HFFc6 (cell line): ENCODE data around the gene CHID1. TPM values are rescaled to one million over a fixed set of nuclear protein-coding genes. Genes with fewer than 3 reads are reported as not detected.
A peak's percentile ranks its signal among the peaks of the same experiment; 100 is the strongest.

Experiments used
- DNase-seq: peaks from one replicate; pipeline ENCODE4 v3.0.0-alpha.2; 2018
- H3K27ac Mint-ChIP-seq: 2 replicates; pipeline ENCODE4 v1.8.0; 2020; ENCODE audit warnings: mild to moderate bottlenecking, mixed read lengths
- H3K27me3 Mint-ChIP-seq: 2 replicates; pipeline ENCODE4 v1.8.0; 2021; ENCODE audit warnings: mild to moderate bottlenecking, moderate library complexity, mixed read lengths; ENCODE audit not compliant: insufficient read depth
- H3K36me3 Mint-ChIP-seq: 2 replicates; pipeline ENCODE4 v1.8.0; 2021; ENCODE audit warnings: low read depth, mixed read lengths
- H3K4me1 Mint-ChIP-seq: 2 replicates; pipeline ENCODE4 v1.8.0; 2020; ENCODE audit warnings: low read depth, mixed read lengths
- H3K4me3 Mint-ChIP-seq: 2 replicates; pipeline ENCODE4 v1.8.0; 2020; ENCODE audit warnings: mild to moderate bottlenecking, moderate library complexity, mixed read lengths
- H3K9me3 Mint-ChIP-seq: 2 replicates; pipeline ENCODE4 v1.8.0; 2020; ENCODE audit warnings: mild to moderate bottlenecking, mixed read lengths
- CTCF ChIP-seq: fragments of 200-600 bp; sonication (generic); IDR thresholded peaks from 2 replicates; pipeline ENCODE4 v1.5.0; 2021; ENCODE audit warnings: antibody characterized with exemption, mild to moderate bottlenecking
- total RNA-seq, 6 experiments: library from RNA; stranded (reverse); fragmentation: NEBNext Ultra II Directional; extraction: Animal tissue kit (Norgen Biotek cat#: 25700); gene quantifications; 2 replicates in 1 of 6; 3 replicates in 5 of 6; pipeline ENCODE4 v1.2.3, GENCODE V29; 2021

Gene CHID1
- total RNA-seq, 6 experiments from 2014 or later: 116 to 145 (median 133) TPM

- H3K4me1 Mint-ChIP-seq: no peaks in the 10 kb centered on the region
- no peak overlapping the region for H3K27ac Mint-ChIP-seq
- DNase-seq: no peak
- peak; percentile 39 for TF ChIP-seq CTCF
- H3K4me3 Mint-ChIP-seq: no peak overlapping the region
- H3K27me3 Mint-ChIP-seq: peaks cover 2% of the 10 kb centered on the region; the same call in 1 of the 2 replicates
- H3K36me3 Mint-ChIP-seq: no peaks in the 10 kb centered on the region
- no peaks in the 10 kb centered on the region for H3K9me3 Mint-ChIP-seq
Measured at GRCh38 chr11:894575-895201, 15.9 kb downstream of the CHID1 start.

GRCh38 chr11:893008-893654 is 17.5 kb downstream of the CHID1 start:
- Mint-ChIP-seq H3K9me3 (no peaks in the 10 kb centered on the region), H3K4me1 (no peaks in the 10 kb centered on the region), H3K27ac (no peak overlapping the region), H3K36me3 (no peaks in the 10 kb centered on the region), H3K4me3 (no peak overlapping the region), H3K27me3 (peaks cover 2% of the 10 kb centered on the region)
- no peak for TF ChIP-seq CTCF
- DNase-seq: no peak

- peaks cover 15% of the 10 kb centered on the region for H3K36me3 Mint-ChIP-seq
- H3K4me1 Mint-ChIP-seq: no peaks in the 10 kb centered on the region
- DNase-seq: no peak
- peaks cover 2% of the 10 kb centered on the region for H3K27me3 Mint-ChIP-seq
- no peak overlapping the region for H3K4me3 Mint-ChIP-seq
- H3K27ac Mint-ChIP-seq: no peak overlapping the region
- no peaks in the 10 kb centered on the region for H3K9me3 Mint-ChIP-seq
- no peak for TF ChIP-seq CTCF
Measured at GRCh38 chr11:890794-891540, 19.6 kb downstream of the CHID1 start.

GRCh38 chr11:889687-890475 is 20.7 kb downstream of the CHID1 start:
- H3K27me3 Mint-ChIP-seq: peaks cover 2% of the 10 kb centered on the region
- no peaks in the 10 kb centered on the region for H3K4me1 Mint-ChIP-seq
- no peak for TF ChIP-seq CTCF
- peaks cover 15% of the 10 kb centered on the region for H3K36me3 Mint-ChIP-seq
- no peak overlapping the region for H3K27ac Mint-ChIP-seq
- DNase-seq: no peak
- H3K4me3 Mint-ChIP-seq: no peak overlapping the region
- H3K9me3 Mint-ChIP-seq: no peaks in the 10 kb centered on the region

- Mint-ChIP-seq H3K9me3 (no peaks in the 10 kb centered on the region), H3K36me3 (peaks cover 15% of the 10 kb centered on the region), H3K4me3 (no peak overlapping the region), H3K4me1 (no peaks in the 10 kb centered on the region), H3K27ac (no peak overlapping the region), H3K27me3 (peaks cover 2% of the 10 kb centered on the region)
- DNase-seq: no peak
- no peak for TF ChIP-seq CTCF
Measured at GRCh38 chr11:889257-889656, 21.4 kb downstream of the CHID1 start.
